Middle frontal gyrus (tissue), 1 donor: ENCODE measurements around the gene HDAC6.
A peak's percentile ranks its signal among the peaks of the same experiment; 100 is the strongest.

Experiments
- DNase-seq: peaks from one replicate; pipeline ENCODE4 v3.0.0-alpha.2; 2015; ENCODE audit warnings: low spot score; ENCODE audit errors: extremely low spot score

HDAC6 gene

DNA sequence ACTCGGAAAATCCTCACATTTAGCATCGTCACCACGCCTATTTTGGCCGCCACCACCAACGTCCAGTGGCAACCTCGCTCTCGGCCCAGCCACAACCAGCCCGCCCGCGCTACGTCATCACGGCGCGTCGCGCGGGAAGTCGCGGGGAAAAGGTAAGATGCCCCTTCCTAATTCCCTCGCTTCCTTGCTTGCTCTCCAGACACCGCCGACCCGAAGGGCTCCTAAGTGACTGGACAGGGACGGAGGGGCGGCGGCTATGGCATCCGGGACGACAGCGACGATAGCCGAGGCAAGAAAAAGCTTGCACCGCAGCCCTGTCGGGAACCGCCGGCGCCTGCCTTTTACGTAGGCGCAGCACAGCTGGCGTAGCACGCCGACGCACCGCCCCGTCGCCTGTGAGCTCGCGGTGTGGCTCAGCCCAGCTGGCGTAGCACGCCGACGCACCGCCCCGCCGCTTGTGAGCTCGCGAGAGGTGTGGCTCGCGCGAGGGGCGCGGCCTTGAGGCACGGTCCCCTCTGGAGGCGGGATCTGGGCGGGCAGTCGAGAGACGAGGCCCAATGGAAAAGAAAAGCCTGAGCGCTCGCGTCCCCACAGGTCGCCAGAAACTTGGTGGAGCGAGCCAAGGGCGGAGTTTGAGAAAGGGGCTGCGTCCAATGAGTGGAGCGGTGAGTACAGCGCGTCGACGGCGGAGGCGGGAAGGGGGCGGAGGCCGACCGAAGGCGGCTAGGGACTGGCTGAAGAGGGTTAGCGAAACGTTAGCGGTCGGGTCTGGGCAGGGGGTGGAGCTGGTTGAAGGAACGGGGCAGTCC is at the start of gene HDAC6:
Gene HDAC6, plus strand, starts transcription at position 788 of the 809 bp plus-strand sequence. CDS start 626 bp downstream, outside the sequence.
- peak; percentile 93 for DNase-seq

GRCh38 chrX:48752498-48752897 is 49.4 kb upstream of the HDAC6 start:
- DNase-seq, result no peak

DNA sequence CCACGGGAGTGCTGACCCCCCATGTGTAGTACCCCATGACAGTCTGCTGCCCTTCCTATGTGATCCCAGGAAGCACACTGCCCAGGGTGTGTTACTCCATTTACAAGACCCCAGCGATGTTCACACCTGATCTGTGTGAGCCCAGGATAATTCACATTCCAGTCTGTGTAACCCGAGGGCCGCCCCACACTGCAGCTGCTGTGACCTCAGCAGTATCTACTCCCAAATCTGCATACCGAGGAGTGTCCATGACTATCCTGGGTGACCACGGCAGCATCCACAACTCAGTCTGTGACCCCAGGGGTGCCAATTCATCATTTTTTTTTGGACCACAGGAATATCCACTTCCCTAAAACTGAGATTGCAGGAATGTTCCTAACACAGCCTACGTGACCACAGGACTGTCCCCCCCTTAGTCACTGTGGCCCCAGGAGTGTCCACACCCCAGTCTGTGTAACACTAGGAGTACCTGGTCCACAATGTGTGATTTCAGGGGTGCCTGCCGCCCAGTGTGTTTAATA is 48.1 kb upstream of the HDAC6 start:
- DNase-seq, result no peak

GRCh38 chrX:48754238-48754637 is 47.6 kb upstream of the HDAC6 start:
- no peak for DNase-seq

GRCh38 chrX:48761674-48762471 is 40.0 kb upstream of the HDAC6 start, which contains the start of gene GLOD5:
Gene GLOD5 (plus strand): TSS chrX:48761747. CDS start chrX:48761791, 44 bp downstream.
- no peak for DNase-seq

- no peak for DNase-seq
Observed at GRCh38 chrX:48769230-48769629, 32.6 kb upstream of the HDAC6 start.

DNA sequence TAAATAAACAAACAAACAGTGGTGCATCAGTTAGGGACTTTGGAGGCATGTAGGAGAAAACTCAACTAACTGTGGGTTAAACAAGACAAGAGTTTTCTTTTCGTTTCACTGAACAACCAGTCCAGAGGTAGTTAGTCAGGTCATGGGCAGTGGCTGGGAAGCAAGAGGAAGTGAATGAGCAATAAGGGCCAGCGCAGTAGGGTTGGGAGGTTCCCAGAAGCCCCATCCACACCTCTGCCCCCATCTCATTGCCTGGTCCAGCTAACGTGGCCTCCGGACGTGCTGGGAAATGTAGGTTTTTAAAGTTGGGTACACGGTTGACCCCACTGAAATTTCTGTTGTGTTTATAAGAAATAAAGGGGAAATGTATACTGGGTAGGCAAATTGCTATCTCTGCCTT is 31.6 kb upstream of the HDAC6 start:
- DNase-seq, result no peak

GRCh38 chrX:48772602-48773001 is 29.3 kb upstream of the HDAC6 start:
- DNase-seq, result no peak

- DNase-seq, result no peak
Observed at GRCh38 chrX:48776818-48777439, 24.9 kb upstream of the HDAC6 start.

- DNase-seq, result no peak
Observed at GRCh38 chrX:48779399-48779798, 22.5 kb upstream of the HDAC6 start.

DNA sequence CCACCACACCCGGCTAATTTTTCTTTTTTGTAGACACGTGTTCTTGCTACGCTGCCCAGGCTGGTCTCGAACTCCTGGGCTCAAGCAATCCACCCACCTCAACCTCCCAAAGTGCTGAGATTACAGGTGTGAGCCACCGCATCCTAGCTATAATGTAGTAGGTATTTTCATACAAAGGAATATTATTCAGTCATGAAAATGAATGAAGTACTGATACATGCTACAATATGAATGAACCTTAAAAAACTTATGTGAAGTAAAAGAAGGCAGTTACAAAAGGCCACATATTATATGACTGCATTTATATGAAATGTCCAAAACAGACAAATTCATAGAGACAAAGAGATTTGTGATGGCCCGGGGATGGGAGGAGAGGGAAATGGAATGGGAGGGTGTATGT is 20.2 kb upstream of the HDAC6 start:
- DNase-seq, result no peak

- DNase-seq, result no peak
Observed at GRCh38 chrX:48782216-48782615, 19.7 kb upstream of the HDAC6 start.

DNA sequence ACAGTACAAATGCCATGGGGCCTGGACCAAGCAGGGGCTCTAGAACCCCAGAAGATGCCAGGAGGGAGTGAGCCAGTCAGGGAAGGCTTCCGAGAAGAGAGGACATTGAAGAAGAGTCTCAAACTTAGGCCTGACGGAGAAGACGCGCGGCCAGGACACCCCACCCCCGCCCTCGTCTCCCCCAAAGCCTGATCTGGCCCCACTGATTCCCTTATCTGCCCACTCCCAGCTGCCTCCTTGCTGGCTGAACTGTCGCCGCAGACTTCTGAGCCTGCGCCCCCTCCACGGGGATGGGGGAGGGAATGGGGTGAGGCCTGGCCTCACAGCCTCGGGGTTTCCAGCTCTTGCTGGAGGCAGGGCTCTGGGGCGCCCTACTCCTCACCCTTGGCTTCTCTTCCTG is 19.1 kb upstream of the HDAC6 start:
- DNase-seq, result no peak

- DNase-seq, result no peak
Observed at GRCh38 chrX:48784726-48785125, 17.1 kb upstream of the HDAC6 start.

DNA sequence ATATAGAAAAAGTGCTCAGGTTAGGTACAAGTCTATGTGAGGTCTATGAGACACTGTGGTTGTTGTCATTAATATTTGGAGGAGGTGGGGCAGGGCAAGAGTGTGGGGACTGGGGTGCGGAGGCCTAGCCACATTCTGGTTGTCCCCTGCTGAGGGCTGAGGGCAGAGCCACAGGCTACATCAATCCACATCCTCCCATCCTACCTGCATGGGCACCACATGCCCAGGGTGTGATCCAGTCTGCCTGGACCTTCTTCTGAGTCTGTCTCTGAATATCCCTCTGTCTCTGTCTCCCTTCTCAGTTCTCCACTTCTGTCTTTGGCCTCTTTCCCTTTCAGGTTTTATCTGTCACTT is 16.7 kb upstream of the HDAC6 start:
- DNase-seq, result no peak

DNA sequence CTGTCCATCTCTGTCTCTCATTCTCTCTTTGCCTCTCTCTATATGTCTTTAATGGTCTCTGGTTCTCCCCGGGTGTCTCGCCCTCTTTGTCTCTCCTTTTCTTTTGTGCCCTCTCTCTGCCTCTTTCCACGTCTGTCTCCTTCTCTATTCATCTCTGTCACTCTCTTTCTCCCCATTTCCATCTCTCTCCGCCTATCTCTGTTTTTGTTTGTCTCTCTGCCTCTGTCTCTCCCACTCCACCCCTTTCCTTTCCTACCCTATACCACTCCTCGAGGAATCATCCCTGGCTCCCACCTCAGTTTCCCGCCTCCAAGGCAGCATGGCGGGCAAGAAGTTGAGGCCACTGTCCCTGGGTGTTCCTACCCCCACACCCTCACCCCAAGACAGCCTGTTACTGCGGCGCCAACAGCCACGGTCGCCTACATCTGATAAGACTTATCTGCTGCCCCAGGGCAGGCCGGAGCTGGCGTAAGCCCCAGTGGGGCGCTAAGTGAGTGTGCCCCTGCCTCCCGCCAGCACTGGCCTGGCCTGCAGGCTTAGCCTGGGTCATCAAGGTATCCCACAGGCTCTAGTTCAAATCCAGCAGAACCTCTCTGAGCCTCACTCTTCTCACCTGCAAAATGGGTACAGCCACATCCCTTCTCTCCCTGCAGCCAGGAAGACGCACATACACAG is 16.2 kb upstream of the HDAC6 start:
- DNase-seq, result no peak

- no peak for DNase-seq
Observed at GRCh38 chrX:48786341-48786800, 15.5 kb upstream of the HDAC6 start, which contains the start of gene GATA1. Gene GATA1 (plus strand): TSS chrX:48786590. CDS start chrX:48791110, 4,520 bp downstream.

GRCh38 chrX:48786825-48787504 is 14.9 kb upstream of the HDAC6 start:
- no peak for DNase-seq

DNA sequence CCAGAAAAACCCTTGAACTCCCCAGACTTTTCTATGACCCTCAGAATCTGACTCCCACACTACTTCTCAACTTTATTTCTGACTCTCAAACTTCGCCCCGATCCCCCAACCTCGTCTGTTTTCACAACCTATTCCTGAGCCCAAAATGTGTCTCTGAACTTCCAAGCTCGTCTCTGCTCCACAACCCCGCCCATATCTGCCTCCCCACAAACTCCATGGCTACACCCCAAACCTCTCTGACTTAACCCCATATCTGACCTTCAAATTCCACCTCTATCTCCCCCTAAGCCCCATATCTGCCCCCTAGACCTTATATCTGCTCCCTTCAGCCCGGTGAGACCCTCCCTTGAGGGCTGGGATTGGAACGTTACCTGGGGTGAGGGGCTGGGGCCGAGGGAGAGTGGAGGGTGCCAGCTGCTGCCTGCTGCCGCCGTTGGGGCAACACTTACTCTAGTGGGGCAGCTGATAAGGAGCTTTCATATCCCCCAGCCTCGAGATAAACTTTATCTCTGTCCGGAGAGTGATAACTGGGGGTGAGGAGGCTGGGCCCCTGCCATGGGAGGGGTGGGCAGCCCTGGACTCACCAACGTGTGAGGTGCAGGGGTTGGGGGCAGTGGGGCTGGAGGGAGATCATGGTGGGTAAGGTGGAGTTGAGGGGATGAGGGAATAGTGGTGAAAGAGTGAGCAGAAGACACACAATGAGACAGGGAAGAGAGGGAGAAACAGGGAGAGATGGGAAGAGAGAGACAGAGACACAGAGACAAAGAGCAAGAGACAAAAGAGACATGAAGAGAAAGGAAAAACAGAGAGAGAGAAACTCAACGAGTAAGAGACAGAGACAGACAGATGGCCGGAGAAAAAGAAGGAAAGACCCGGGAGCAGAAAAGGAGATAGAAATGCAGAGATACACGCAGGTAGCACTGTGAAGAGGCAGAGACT is 14.1 kb upstream of the HDAC6 start:
- no peak for DNase-seq
